COR-L47 (cell line): ENCODE measurements around the gene FES.

Experiments used
- DNase-seq: peaks from one replicate; lab custom pipeline; 2025; lab: John Stamatoyannopoulos, UW

FES gene

GRCh38 chr15:90876046-90876445 is 8.3 kb upstream of the FES start:
- DNase-seq = no peak

- no peak for DNase-seq
Observed at GRCh38 chr15:90876512-90877170, 7.7 kb upstream of the FES start.

GRCh38 chr15:90877315-90877714 is 7.0 kb upstream of the FES start:
- DNase-seq = no peak

GRCh38 chr15:90877996-90878395 is 6.3 kb upstream of the FES start:
- no peak for DNase-seq

GRCh38 chr15:90878660-90879059 is 5.6 kb upstream of the FES start:
- DNase-seq = no peak

DNA sequence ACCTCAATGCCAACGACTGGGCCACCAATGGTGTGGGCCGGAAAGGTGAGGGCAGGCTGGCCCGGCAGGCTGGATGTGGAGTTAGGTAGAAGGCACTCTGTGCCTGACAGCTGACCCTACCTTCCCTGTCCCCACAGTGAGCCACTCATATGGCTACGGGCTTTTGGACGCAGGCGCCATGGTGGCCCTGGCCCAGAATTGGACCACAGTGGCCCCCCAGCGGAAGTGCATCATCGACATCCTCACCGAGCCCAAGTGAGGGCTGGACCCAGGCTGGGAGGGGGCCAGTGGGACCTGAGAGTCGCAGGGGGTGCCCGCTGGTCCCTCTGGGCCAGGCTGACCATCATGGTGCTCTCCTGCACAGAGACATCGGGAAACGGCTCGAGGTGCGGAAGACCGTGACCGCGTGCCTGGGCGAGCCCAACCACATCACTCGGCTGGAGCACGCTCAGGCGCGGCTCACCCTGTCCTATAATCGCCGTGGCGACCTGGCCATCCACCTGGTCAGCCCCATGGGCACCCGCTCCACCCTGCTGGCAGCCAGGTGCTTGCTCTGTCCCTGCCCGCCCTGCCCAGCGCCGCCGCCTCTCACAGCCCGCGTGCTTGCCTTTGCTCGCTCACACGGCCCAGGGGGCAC is 4.5 kb upstream of the FES start:
- DNase-seq = no peak

- no peak for DNase-seq
Observed at GRCh38 chr15:90880381-90881145, 3.7 kb upstream of the FES start.

GRCh38 chr15:90881181-90881977 is 2.9 kb upstream of the FES start:
- no peak for DNase-seq

- DNase-seq = no peak
Observed at GRCh38 chr15:90881978-90882721, 2.2 kb upstream of the FES start.

GRCh38 chr15:90882781-90883525 is 1.4 kb upstream of the FES start:
- DNase-seq = no peak

DNA sequence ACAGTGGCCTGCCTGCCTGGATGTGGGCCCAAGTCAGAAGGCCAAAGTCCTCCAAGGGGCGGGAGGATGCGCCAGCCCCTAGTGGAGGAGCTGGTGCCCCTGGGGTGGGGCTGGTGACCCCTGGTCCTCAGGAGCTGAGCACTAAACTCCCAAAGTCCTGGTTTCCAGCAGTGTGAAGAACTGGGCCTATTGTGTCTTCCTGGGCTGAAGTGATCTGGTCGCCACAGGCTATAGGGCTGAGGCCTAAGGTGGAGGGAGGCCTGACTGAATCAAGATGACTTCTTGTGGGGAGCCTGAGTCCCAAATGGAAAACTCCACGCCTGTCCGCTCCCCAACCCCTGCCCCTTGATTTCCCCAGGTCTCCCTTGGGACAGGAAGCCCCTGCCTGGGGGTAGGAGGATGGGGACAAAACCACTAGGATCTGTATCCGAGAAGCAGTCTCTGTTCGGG is 753 bp upstream of the FES start:
- DNase-seq = no peak

GRCh38 chr15:90884719-90885431 is 571 bp downstream of the FES start:
- no peak for DNase-seq

GRCh38 chr15:90885432-90886290 is 1.4 kb downstream of the FES start:
- peak; percentile 59 for DNase-seq

- DNase-seq = no peak
Observed at GRCh38 chr15:90886291-90886614, 1.9 kb downstream of the FES start.

DNA sequence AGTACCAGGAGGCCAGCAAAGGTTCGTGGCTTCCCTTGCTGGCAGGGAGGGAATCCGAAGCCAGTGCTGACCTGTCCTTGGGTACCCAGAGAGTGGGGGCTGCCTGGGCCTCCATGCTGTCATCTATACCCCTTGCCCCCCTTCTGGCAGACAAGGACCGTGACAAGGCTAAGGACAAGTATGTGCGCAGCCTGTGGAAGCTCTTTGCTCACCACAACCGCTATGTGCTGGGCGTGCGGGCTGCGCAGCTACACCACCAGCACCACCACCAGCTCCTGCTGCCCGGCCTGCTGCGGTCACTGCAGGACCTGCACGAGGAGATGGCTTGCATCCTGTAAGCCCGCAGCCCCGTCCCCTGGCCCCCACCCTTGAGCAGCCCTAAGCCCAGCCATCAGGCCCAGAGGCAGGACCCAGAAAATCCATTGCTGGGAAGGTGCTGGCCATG is 2.8 kb downstream of the FES start:
- DNase-seq = no peak

DNA sequence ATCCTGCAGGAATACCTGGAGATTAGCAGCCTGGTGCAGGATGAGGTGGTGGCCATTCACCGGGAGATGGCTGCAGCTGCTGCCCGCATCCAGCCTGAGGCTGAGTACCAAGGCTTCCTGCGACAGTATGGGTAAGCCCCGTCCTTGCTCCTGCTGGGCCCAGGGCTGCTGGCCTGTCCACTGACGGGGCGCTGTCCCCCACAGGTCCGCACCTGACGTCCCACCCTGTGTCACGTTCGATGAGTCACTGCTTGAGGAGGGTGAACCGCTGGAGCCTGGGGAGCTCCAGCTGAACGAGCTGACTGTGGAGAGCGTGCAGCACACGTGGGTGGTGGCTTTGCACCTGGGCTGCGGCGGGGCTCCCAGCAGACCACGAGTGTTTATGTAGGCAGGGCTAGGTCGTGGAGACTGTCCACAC is 5.0 kb downstream of the FES start:
- DNase-seq = no peak

- DNase-seq = no peak
Observed at GRCh38 chr15:90889736-90890456, 5.6 kb downstream of the FES start.

GRCh38 chr15:90890839-90891238 is 6.5 kb downstream of the FES start:
- DNase-seq = no peak
